Neutrophil (primary cell): Measurements from ENCODE around the gene CMKLR1.

Source experiments
- H3K27ac ChIP-seq: fragments of 200-600 bp; sonication (generic); 2 replicates; pipeline ENCODE4 v1.5.1; 2016; ENCODE audit warnings: mild to moderate bottlenecking, moderate library complexity
- H3K27me3 ChIP-seq: fragments of 200-600 bp; sonication (generic); 2 replicates; pipeline ENCODE4 v1.6.0; 2016; ENCODE audit warnings: mild to moderate bottlenecking
- H3K36me3 ChIP-seq: fragments of 200-600 bp; sonication (generic); 2 replicates; pipeline ENCODE4 v1.5.1; 2017
- H3K4me1 ChIP-seq, 2 experiments: fragments of 200-600 bp in 1 of 2; sonication (generic) in 1 of 2; 1 replicate in 1 of 2; 2 replicates in 1 of 2; pipeline versions ENCODE4 v1.5.1 to v1.6.1; 2013 to 2016; ENCODE audit warnings: low read depth in 1 of 2, low read length in 1 of 2, mild to moderate bottlenecking in 1 of 2, moderate library complexity in 1 of 2; ENCODE audit not compliant: control insufficient read depth in 1 of 2, insufficient read depth in 1 of 2
- H3K4me3 ChIP-seq, 2 experiments: fragments of 200-600 bp in 1 of 2; sonication (generic) in 1 of 2; 1 replicate in 1 of 2; 2 replicates in 1 of 2; pipeline ENCODE4 v1.5.1; 2013 to 2016; ENCODE audit warnings: low read depth in 1 of 2, low read length in 1 of 2, mild to moderate bottlenecking in 1 of 2, moderate library complexity in 1 of 2
- H3K9me3 ChIP-seq: fragments of 200-600 bp; sonication (generic); 2 replicates; pipeline ENCODE4 v1.5.1; 2016
- CTCF ChIP-seq: fragments of 200-600 bp; sonication (generic); IDR thresholded peaks from 2 replicates; pipeline ENCODE4 v1.5.1; 2016; ENCODE audit warnings: antibody characterized with exemption

Gene CMKLR1

GRCh38 chr12:108348842-108349241 is 9.7 kb upstream of the CMKLR1 start:
- Histone ChIP-seq H3K4me3 (no peak overlapping the region), H3K36me3 (no peaks in the 10 kb centered on the region), H3K27ac (no peak overlapping the region), H3K9me3 (no peaks in the 10 kb centered on the region), H3K4me1 (no peaks in the 10 kb centered on the region), H3K27me3 (no peaks in the 10 kb centered on the region)
- TF ChIP-seq CTCF = no peak

- TF ChIP-seq CTCF = no peak
- H3K27me3 ChIP-seq = no peaks in the 10 kb centered on the region
- H3K36me3 ChIP-seq = no peaks in the 10 kb centered on the region
- H3K4me3 ChIP-seq = no peak overlapping the region
- no peaks in the 10 kb centered on the region for H3K9me3 ChIP-seq
- H3K27ac ChIP-seq = no peak overlapping the region
- H3K4me1 ChIP-seq = no peaks in the 10 kb centered on the region
Observed at GRCh38 chr12:108346727-108347710, 7.9 kb upstream of the CMKLR1 start.

- Histone ChIP-seq H3K9me3 (no peaks in the 10 kb centered on the region), H3K27ac (no peak overlapping the region), H3K36me3 (no peaks in the 10 kb centered on the region), H3K4me3 (no peak overlapping the region), H3K27me3 (peaks cover 6% of the 10 kb centered on the region), H3K4me1 (no peaks in the 10 kb centered on the region)
- no peak for TF ChIP-seq CTCF
Observed at GRCh38 chr12:108345716-108346633, 6.9 kb upstream of the CMKLR1 start.

- no peak for TF ChIP-seq CTCF
- Histone ChIP-seq H3K4me3 (no peak overlapping the region), H3K27me3 (peaks cover 36% of the 10 kb centered on the region), H3K36me3 (no peaks in the 10 kb centered on the region), H3K4me1 (no peaks in the 10 kb centered on the region), H3K9me3 (no peaks in the 10 kb centered on the region), H3K27ac (no peak overlapping the region)
Observed at GRCh38 chr12:108342985-108343384, 3.9 kb upstream of the CMKLR1 start.

GRCh38 chr12:108341854-108342847 is 3.0 kb upstream of the CMKLR1 start:
- TF ChIP-seq CTCF = no peak
- no peaks in the 10 kb centered on the region for H3K36me3 ChIP-seq
- H3K27me3 ChIP-seq = peaks cover 44% of the 10 kb centered on the region
- H3K4me1 ChIP-seq = no peaks in the 10 kb centered on the region
- no peak overlapping the region for H3K27ac ChIP-seq
- H3K9me3 ChIP-seq = no peaks in the 10 kb centered on the region
- H3K4me3 ChIP-seq = no peak overlapping the region
